IMR-90 (cell line): ENCODE data around the gene ANKUB1. TPM values are rescaled to one million over a fixed set of nuclear protein-coding genes. Genes with fewer than 3 reads are reported as not detected.

ENCODE experiments used
- ATAC-seq: fragments of 200-7000 bp; cut with Tn5 transposase; 2 replicates; pipeline ENCODE4 v1.9.1; 2020; ENCODE audit warnings: low read depth, mild to moderate bottlenecking, moderate library complexity
- BruUV-seq: library from RNA; stranded (reverse); fragments of 400-500 nt; replicated peaks from 2 replicates; lab custom pipeline; 2021; lab: Mats Ljungman, UMichigan
- CTCF ChIA-PET: fragments of 300-600 bp; formaldehyde crosslinking; extraction: SDS; loops from one replicate; lab custom pipeline; 2021; ENCODE audit warnings: antibody characterized with exemption; lab: Yijun Ruan, JAX
- POLR2A ChIA-PET: fragments of 300-600 bp; sonication (Branson Sonifier 250); formaldehyde crosslinking; loops from one replicate; lab custom pipeline; 2022; ENCODE audit warnings: antibody characterized with exemption; ENCODE audit not compliant: unreplicated experiment; lab: Charles Lee
- DNase-seq: peaks from one replicate; pipeline ENCODE4 v3.0.0; 2013
- H2AFZ ChIP-seq: replicated peaks from 2 replicates; pipeline ENCODE3; 2013; ENCODE audit warnings: low read length, mild to moderate bottlenecking; ENCODE audit not compliant: poor library complexity
- H2AK5ac ChIP-seq: 2 replicates; pipeline ENCODE4 v1.6.1; 2013; ENCODE audit warnings: low read depth, low read length, inconsistent platforms
- H2AK9ac ChIP-seq: replicated peaks from 2 replicates; pipeline ENCODE3; 2013; ENCODE audit warnings: mild to moderate bottlenecking, low read depth, low read length, moderate library complexity; ENCODE audit not compliant: poor library complexity
- H2BK120ac ChIP-seq: 2 replicates; pipeline ENCODE4 v1.6.1; 2013; ENCODE audit warnings: low read depth, low read length, inconsistent platforms
- H2BK15ac ChIP-seq: 3 replicates; pipeline ENCODE4 v1.6.1; 2013; ENCODE audit warnings: low read depth, low read length, inconsistent platforms
- H2BK20ac ChIP-seq: 2 replicates; pipeline ENCODE4 v1.6.1; 2013; ENCODE audit warnings: low read depth, mild to moderate bottlenecking, inconsistent platforms, low read length, moderate library complexity
- H2BK5ac ChIP-seq: 2 replicates; pipeline ENCODE4 v1.6.1; 2013; ENCODE audit warnings: mild to moderate bottlenecking, low read depth, low read length, inconsistent platforms; ENCODE audit not compliant: poor library complexity, severe bottlenecking
- H3K14ac ChIP-seq: replicated peaks from 2 replicates; pipeline ENCODE4 v1.6.1; 2013; ENCODE audit warnings: low read depth, low read length, inconsistent platforms
- H3K18ac ChIP-seq: 2 replicates; pipeline ENCODE4 v1.6.1; 2013; ENCODE audit warnings: low read depth, low read length, control low read depth
- H3K23ac ChIP-seq: 2 replicates; pipeline ENCODE4 v1.6.1; 2013; ENCODE audit warnings: low read depth, low read length, inconsistent platforms
- H3K27ac ChIP-seq: 2 replicates; pipeline ENCODE4 v1.5.1; 2013; ENCODE audit warnings: mild to moderate bottlenecking, control low read depth, low read length; ENCODE audit not compliant: insufficient read depth
- H3K27me3 ChIP-seq: 2 replicates; pipeline ENCODE4 v1.6.1; 2013; ENCODE audit warnings: low read length; ENCODE audit not compliant: control insufficient read depth, insufficient read depth
- H3K36me3 ChIP-seq: 2 replicates; pipeline ENCODE4 v1.6.1; 2013; ENCODE audit warnings: low read length, mixed read lengths; ENCODE audit not compliant: control insufficient read depth, insufficient read depth
- H3K4ac ChIP-seq: 2 replicates; pipeline ENCODE4 v1.6.1; 2013; ENCODE audit warnings: low read depth, low read length, inconsistent platforms
- H3K4me1 ChIP-seq: 2 replicates; pipeline ENCODE4 v1.6.1; 2013; ENCODE audit warnings: low read length, mixed read lengths; ENCODE audit not compliant: control insufficient read depth, insufficient read depth
- H3K4me2 ChIP-seq: 2 replicates; pipeline ENCODE4 v1.6.1; 2013; ENCODE audit warnings: low read depth, mild to moderate bottlenecking, control low read depth, low read length, moderate library complexity
- H3K4me3 ChIP-seq: 2 replicates; pipeline ENCODE4 v1.5.1; 2013; ENCODE audit warnings: low read depth, mild to moderate bottlenecking, control low read depth, low read length, moderate library complexity; ENCODE audit not compliant: insufficient read depth
- H3K56ac ChIP-seq: 2 replicates; pipeline ENCODE4 v1.6.1; 2013; ENCODE audit warnings: low read length, inconsistent platforms; ENCODE audit not compliant: insufficient read depth; ENCODE audit errors: extremely low read depth
- H3K79me1 ChIP-seq, 2 experiments: 2 replicates each; pipeline ENCODE4 v1.6.1; 2013; ENCODE audit warnings: low read length in 2 of 2, inconsistent platforms in 1 of 2, low read depth in 1 of 2
- H3K9ac ChIP-seq: 2 replicates; pipeline ENCODE4 v1.6.1; 2013; ENCODE audit warnings: low read depth, low read length, control low read depth
- H3K9me1 ChIP-seq: 2 replicates; pipeline ENCODE4 v1.6.1; 2013; ENCODE audit warnings: low read length, inconsistent platforms; ENCODE audit not compliant: insufficient read depth
- H3K9me3 ChIP-seq: 2 replicates; pipeline ENCODE4 v1.6.1; 2013; ENCODE audit warnings: low read length; ENCODE audit not compliant: control insufficient read depth, insufficient read depth
- H4K20me1 ChIP-seq: 2 replicates; pipeline ENCODE4 v1.6.1; 2013; ENCODE audit warnings: low read length, inconsistent platforms; ENCODE audit not compliant: insufficient read depth
- H4K5ac ChIP-seq: 2 replicates; pipeline ENCODE4 v1.6.1; 2013; ENCODE audit warnings: mild to moderate bottlenecking, low read depth, low read length, control low read depth
- H4K8ac ChIP-seq, 2 experiments: 2 replicates each; pipeline ENCODE4 v1.6.1; 2013; ENCODE audit warnings: low read depth in 2 of 2, low read length in 2 of 2, control low read depth in 1 of 2, inconsistent platforms in 1 of 2
- H4K91ac ChIP-seq: 2 replicates; pipeline ENCODE4 v1.6.1; 2013; ENCODE audit warnings: low read depth, low read length, inconsistent platforms; ENCODE audit not compliant: insufficient read depth
- BHLHE40 ChIP-seq: fragments of 150-350 bp; IDR thresholded peaks from 2 replicates; pipeline ENCODE4 v1.6.1; 2016; ENCODE audit warnings: mild to moderate bottlenecking, low read depth, low read length
- CEBPB ChIP-seq: IDR thresholded peaks from 2 replicates; pipeline ENCODE4 v1.6.1; 2012; ENCODE audit warnings: low read depth, low read length, improper control_type of control experiment
- CHD1 ChIP-seq: IDR thresholded peaks from 2 replicates; pipeline ENCODE4 v1.6.1; 2012; ENCODE audit warnings: low read depth, low read length, improper control_type of control experiment
- ELK1 ChIP-seq: fragments of 150-350 bp; IDR thresholded peaks from 2 replicates; pipeline ENCODE4 v1.6.1; 2016; ENCODE audit warnings: low read depth, mild to moderate bottlenecking, low read length, moderate library complexity, borderline replicate concordance
- FOS ChIP-seq: fragments of 150-350 bp; IDR thresholded peaks from 2 replicates; pipeline ENCODE4 v1.6.1; 2016; ENCODE audit warnings: low read depth, low read length
- MAFK ChIP-seq: IDR thresholded peaks from 2 replicates; pipeline ENCODE4 v1.6.1; 2012; ENCODE audit warnings: low read depth, low read length, improper control_type of control experiment
- MAZ ChIP-seq: IDR thresholded peaks from 2 replicates; pipeline ENCODE4 v1.6.1; 2012; ENCODE audit warnings: low read depth, mild to moderate bottlenecking, low read length, improper control_type of control experiment, moderate library complexity, borderline replicate concordance
- NFE2L2 ChIP-seq: fragments of 150-350 bp; IDR thresholded peaks from 2 replicates; pipeline ENCODE4 v1.6.1; 2016; ENCODE audit warnings: low read depth, mild to moderate bottlenecking, low read length
- POLR2A ChIP-seq: IDR thresholded peaks from 2 replicates; pipeline ENCODE4 v1.6.1; 2012; ENCODE audit warnings: mild to moderate bottlenecking, low read depth, low read length
- RCOR1 ChIP-seq: IDR thresholded peaks from 2 replicates; pipeline ENCODE4 v1.6.1; 2012; ENCODE audit warnings: mild to moderate bottlenecking, low read length, improper control_type of control experiment; ENCODE audit not compliant: insufficient replicate concordance
- RFX5 ChIP-seq: IDR thresholded peaks from 2 replicates; pipeline ENCODE4 v1.8.0; 2012; ENCODE audit warnings: low read depth, mild to moderate bottlenecking, low read length, moderate library complexity
- SMC3 ChIP-seq: fragments of 150-350 bp; IDR thresholded peaks from 2 replicates; pipeline ENCODE4 v1.6.1; 2016; ENCODE audit warnings: low read depth, mild to moderate bottlenecking, antibody characterized with exemption, low read length, moderate library complexity
- USF2 ChIP-seq: fragments of 150-350 bp; IDR thresholded peaks from 2 replicates; pipeline ENCODE4 v1.6.1; 2017; ENCODE audit warnings: mild to moderate bottlenecking, antibody characterized with exemption, low read length, low read depth
- WGBS, 2 experiments: methylation state at CpG; one replicate each; pipeline versions ENCODE4 v1.1.5 to v1.1.7; 2013; ENCODE audit warnings: missing lambda C conversion rate in 2 of 2; ENCODE audit not compliant: insufficient read length in 1 of 2; ENCODE audit errors: extremely low coverage in 2 of 2; 5-methylcytosine and 5-hydroxymethylcytosine counted together
- dilution Hi-C: fragments of 300-500 bp; cut with HindIII; formaldehyde crosslinking; loops from one replicate; pipeline ENCODE4 v1.14.3; 2018; ENCODE audit warnings: low sequenced_read_pairs; ENCODE audit not compliant: unreplicated experiment
- in situ Hi-C: fragments of 300-500 bp; cut with MboI; formaldehyde crosslinking; loops from 3 replicates; pipeline ENCODE4 v1.14.3; 2019; ENCODE audit warnings: low sequenced_read_pairs, inconsistent platforms, mixed read lengths
- intact Hi-C: fragments of 100-400 bp; cut with micrococcal nuclease; formaldehyde crosslinking; loops from 2 replicates; pipeline ENCODE4 v1.10.0; 2022
- polyA plus RNA-seq, 3 experiments: library from polyadenylated mRNA; depleted of rRNA; stranded (reverse); fragments of >200 nt; gene quantifications; 2 replicates each; pipeline ENCODE4 v1.2.3, GENCODE V29; 2012; ENCODE audit warnings: low replicate concordance in 1 of 3
- total RNA-seq: library from RNA; depleted of rRNA; stranded (reverse); fragments of >200 nt; gene quantifications from 2 replicates; pipeline ENCODE4 v1.2.3, GENCODE V29; 2012

The ANKUB1 gene
- total and polyA plus RNA-seq, 2 of the 4 experiments (the other 2 are of a cell fraction) = not detected

GRCh38 chr3:149739396-149739795, 53.0 kb downstream of the ANKUB1 start:
- Histone ChIP-seq H4K20me1 (no peaks in the 10 kb centered on the region), H2BK15ac (no peak overlapping the region), H3K56ac (no peak overlapping the region), H2BK5ac (no peak overlapping the region), H3K14ac (no peak overlapping the region), H3K4me3 (no peak overlapping the region), H2BK120ac (no peak overlapping the region), H3K9me3 (no peaks in the 10 kb centered on the region), H3K9me1 (no peaks in the 10 kb centered on the region), H3K79me1 (peaks cover 2 to 11% of the 10 kb centered on the region in 2 experiments; a peak in 3 of 4 replicates), H3K27me3 (no peaks in the 10 kb centered on the region), H2AK9ac (no peak overlapping the region), H3K4me2 (no peak overlapping the region), H4K8ac (no peak overlapping the region), H3K4ac (no peak overlapping the region), H3K36me3 (peaks cover 5% of the 10 kb centered on the region), H2AFZ (no peak overlapping the region), H3K27ac (no peak overlapping the region), H3K18ac (no peak overlapping the region), H4K5ac (no peak overlapping the region), H3K9ac (no peak overlapping the region), H2BK20ac (no peak overlapping the region), H3K4me1 (peaks cover 4% of the 10 kb centered on the region), H3K23ac (no peak overlapping the region), H4K91ac (no peak overlapping the region), H2AK5ac (no peak overlapping the region)
- POLR2A ChIA-PET = interaction anchor here (0.5 kb wide), 1 partner anchor 784 kb away, joined by 3 read pairs; no protein-coding TSS in a partner anchor
- BruUV-seq = no TSS peak
- dilution Hi-C loops (loop anchor here (25.0 kb wide), 1 partner anchor 227 kb away; no protein-coding TSS in a partner anchor), in situ Hi-C loops (no loop called here), intact Hi-C loops (no loop called here)
- DNase-seq (no peak), ATAC-seq (no peak)
- CTCF ChIA-PET = no interaction called here
- WGBS, 2 experiments = no CpG with 5 or more reads among the region's 2 CpGs
- TF ChIP-seq USF2 (no peak), CEBPB (no peak), RCOR1 (no peak), POLR2A (no peak), BHLHE40 (no peak), FOS (no peak), NFE2L2 (no peak), MAFK (no peak), ELK1 (no peak), MAZ (no peak), RFX5 (no peak), CHD1 (no peak), SMC3 (no peak)
